22Rv1 (cell line): ENCODE measurements around the gene DCDC2C.
A peak's percentile ranks its signal among the peaks of the same experiment; 100 is the strongest.

Experiments
- H3K27ac ChIP-seq: fragments of 450-650 bp; 2 replicates; pipeline ENCODE4 v1.5.1; 2017
- CTCF ChIP-seq: fragments of 450-650 bp; IDR thresholded peaks from 2 replicates; pipeline ENCODE4 v1.5.1; 2017; ENCODE audit warnings: mild to moderate bottlenecking
- ZFX ChIP-seq: fragments of 450-650 bp; IDR thresholded peaks from 2 replicates; pipeline ENCODE4 v1.6.1; 2017; ENCODE audit warnings: antibody characterized with exemption, borderline replicate concordance

The DCDC2C gene

GRCh38 chr2:3741396-3741795 is 38.0 kb downstream of the DCDC2C start:
- no peak for TF ChIP-seq ZFX
- no peak for TF ChIP-seq CTCF
- no peak overlapping the region for H3K27ac ChIP-seq

- TF ChIP-seq CTCF = peak; percentile 20; the same call in 1 of the 2 replicates
- no peak for TF ChIP-seq ZFX
- no peak overlapping the region for H3K27ac ChIP-seq
These were observed 38.7 kb downstream of the DCDC2C start for GRCh38 chr2:3741867-3742602.

- TF ChIP-seq ZFX (no peak), CTCF (no peak)
- no peak overlapping the region for H3K27ac ChIP-seq
These were observed 39.6 kb downstream of the DCDC2C start for GRCh38 chr2:3742743-3743508.

- TF ChIP-seq ZFX = no peak
- no peak for TF ChIP-seq CTCF
- no peak overlapping the region for H3K27ac ChIP-seq
These were observed 40.7 kb downstream of the DCDC2C start for GRCh38 chr2:3743951-3744555.

GRCh38 chr2:3745920-3746319 is 42.5 kb downstream of the DCDC2C start:
- TF ChIP-seq ZFX (no peak), CTCF (no peak)
- no peak overlapping the region for H3K27ac ChIP-seq

DNA sequence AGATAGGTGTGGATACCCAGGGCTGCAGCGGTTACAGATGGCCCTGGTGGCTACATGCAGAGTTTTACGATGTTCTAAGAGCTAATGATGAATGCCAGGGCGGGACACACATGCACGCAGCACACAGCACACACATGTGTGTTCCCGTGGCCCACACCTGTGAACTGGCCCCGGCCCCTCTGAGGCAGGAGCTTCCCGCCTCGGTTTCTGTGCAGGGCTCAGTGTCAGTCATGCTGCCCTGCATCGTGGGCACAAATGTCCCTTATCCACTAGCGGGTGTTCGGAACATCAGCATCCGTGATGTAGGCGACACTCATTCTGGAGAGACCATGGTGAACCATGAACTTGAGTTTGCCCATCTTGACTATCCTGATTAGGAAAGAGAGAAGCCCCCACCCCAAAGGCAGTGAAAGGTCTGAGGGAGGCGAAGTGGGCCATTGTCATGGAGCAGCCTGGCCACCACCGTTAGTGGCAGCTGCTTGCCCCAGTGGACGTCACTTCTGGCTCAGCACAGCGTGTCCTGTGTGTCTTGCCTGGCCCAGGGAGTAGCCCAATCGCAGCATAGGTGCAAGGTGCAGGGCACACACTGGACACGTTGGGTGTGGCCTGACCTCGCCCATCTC is 43.8 kb downstream of the DCDC2C start:
- no peak overlapping the region for H3K27ac ChIP-seq
- TF ChIP-seq ZFX (no peak), CTCF (no peak)
